ENCODE measurements around the gene TSHZ1. TPM values are rescaled to one million over a fixed set of nuclear protein-coding genes. Genes with fewer than 3 reads are reported as not detected.

TSHZ1 gene
- total RNA-seq, 1 experiment from 2014 or later, result 7.4 TPM

DNA sequence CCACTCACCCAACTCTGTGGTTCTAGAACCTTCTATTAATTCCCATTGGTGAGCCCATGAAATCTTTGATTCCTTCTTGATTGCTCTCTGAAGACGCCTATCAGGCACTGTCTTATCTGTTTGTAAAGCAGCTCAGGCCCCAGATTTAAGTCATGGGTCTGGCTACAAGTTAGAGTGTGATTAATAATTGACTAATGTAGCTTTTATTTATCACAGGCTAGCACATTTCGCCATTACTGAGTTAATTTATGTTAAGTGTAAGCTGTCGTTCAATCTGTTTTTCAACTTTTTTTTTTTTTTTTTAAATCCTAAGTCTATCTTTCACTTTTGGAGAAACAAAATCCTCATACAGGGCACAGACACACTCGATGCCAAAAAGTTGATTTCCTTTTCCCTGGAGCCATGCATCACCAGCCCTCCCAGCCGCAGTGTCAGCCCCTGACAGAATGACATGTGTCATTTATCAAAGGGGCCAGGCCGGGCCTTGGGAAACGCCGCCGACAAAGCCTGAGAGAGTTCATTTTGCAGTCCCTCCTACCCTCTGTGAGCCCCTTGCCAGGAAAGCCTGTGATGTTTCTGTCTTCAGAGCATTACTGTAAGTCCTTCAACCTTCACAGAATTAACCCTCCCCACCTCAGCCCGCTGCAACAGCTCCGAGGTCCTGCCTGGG, 15.8 kb downstream of the TSHZ1 start:
- no peak overlapping the region for H2AFZ ChIP-seq
- DNase-seq, result no peak
- no peaks in the 10 kb centered on the region for H3K27me3 ChIP-seq (ENCODE audit: insufficient read depth, low read depth)
- no peak overlapping the region for H3K27ac ChIP-seq
- no peaks in the 10 kb centered on the region for H3K79me2 ChIP-seq (ENCODE audit: low read depth)
- H3K4me1 ChIP-seq (replicated peaks; ENCODE audit: insufficient read depth), result no peaks in the 10 kb centered on the region
- no peaks in the 10 kb centered on the region for H3K9me2 ChIP-seq (ENCODE audit: insufficient read depth)
- TF ChIP-seq, protein P1, sequence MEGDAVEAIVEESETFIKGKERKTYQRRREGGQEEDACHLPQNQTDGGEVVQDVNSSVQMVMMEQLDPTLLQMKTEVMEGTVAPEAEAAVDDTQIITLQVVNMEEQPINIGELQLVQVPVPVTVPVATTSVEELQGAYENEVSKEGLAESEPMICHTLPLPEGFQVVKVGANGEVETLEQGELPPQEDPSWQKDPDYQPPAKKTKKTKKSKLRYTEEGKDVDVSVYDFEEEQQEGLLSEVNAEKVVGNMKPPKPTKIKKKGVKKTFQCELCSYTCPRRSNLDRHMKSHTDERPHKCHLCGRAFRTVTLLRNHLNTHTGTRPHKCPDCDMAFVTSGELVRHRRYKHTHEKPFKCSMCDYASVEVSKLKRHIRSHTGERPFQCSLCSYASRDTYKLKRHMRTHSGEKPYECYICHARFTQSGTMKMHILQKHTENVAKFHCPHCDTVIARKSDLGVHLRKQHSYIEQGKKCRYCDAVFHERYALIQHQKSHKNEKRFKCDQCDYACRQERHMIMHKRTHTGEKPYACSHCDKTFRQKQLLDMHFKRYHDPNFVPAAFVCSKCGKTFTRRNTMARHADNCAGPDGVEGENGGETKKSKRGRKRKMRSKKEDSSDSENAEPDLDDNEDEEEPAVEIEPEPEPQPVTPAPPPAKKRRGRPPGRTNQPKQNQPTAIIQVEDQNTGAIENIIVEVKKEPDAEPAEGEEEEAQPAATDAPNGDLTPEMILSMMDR (conservative IDR thresholded peaks at IDR 0.05), result no peak
- TF ChIP-seq EZH2 (IDR thresholded peaks at IDR 0.05; ENCODE audit: low read depth), result no peak
- no peaks in the 10 kb centered on the region for H3K36me3 ChIP-seq (ENCODE audit: low read depth)
- no peaks in the 10 kb centered on the region for H3K9me3 ChIP-seq (ENCODE audit: insufficient read depth, low read depth)
- no peak overlapping the region for H3K4me2 ChIP-seq
- BruUV-seq (replicated peaks), result no TSS peak
- intact Hi-C loops (cut with micrococcal nuclease; ENCODE audit: unreplicated experiment), result no loop called here
- no peak overlapping the region for H3K4me3 ChIP-seq
- POLR2A ChIA-PET (ENCODE audit: unreplicated experiment), result no interaction called here
- no peaks in the 10 kb centered on the region for H3F3A ChIP-seq (ENCODE audit: insufficient read depth, low read depth)
- no peaks in the 10 kb centered on the region for H4K20me1 ChIP-seq (ENCODE audit: insufficient read depth)
- CTCF ChIA-PET, result no interaction called here

GRCh38 chr18:75226956-75227316, 16.3 kb downstream of the TSHZ1 start:
- Histone ChIP-seq H3K27ac (no peak overlapping the region), H3K4me2 (no peak overlapping the region), H3K27me3 (ENCODE audit: insufficient read depth, low read depth) (no peaks in the 10 kb centered on the region), H3K9me3 (ENCODE audit: insufficient read depth, low read depth) (no peaks in the 10 kb centered on the region), H3K9me2 (ENCODE audit: insufficient read depth) (no peaks in the 10 kb centered on the region), H4K20me1 (ENCODE audit: insufficient read depth) (no peaks in the 10 kb centered on the region), H3K36me3 (ENCODE audit: low read depth) (no peaks in the 10 kb centered on the region), H2AFZ (no peak overlapping the region), H3K79me2 (ENCODE audit: low read depth) (no peaks in the 10 kb centered on the region), H3K4me1 (replicated peaks; ENCODE audit: insufficient read depth) (no peaks in the 10 kb centered on the region), H3K4me3 (no peak overlapping the region), H3F3A (ENCODE audit: insufficient read depth, low read depth) (no peaks in the 10 kb centered on the region)
- intact Hi-C loops (cut with micrococcal nuclease; ENCODE audit: unreplicated experiment), result no loop called here
- BruUV-seq (replicated peaks), result no TSS peak
- TF ChIP-seq, protein P1 (conservative IDR thresholded peaks at IDR 0.05), result no peak
- POLR2A ChIA-PET (ENCODE audit: unreplicated experiment), result no interaction called here
- DNase-seq, result no peak
- CTCF ChIA-PET, result no interaction called here

DNA sequence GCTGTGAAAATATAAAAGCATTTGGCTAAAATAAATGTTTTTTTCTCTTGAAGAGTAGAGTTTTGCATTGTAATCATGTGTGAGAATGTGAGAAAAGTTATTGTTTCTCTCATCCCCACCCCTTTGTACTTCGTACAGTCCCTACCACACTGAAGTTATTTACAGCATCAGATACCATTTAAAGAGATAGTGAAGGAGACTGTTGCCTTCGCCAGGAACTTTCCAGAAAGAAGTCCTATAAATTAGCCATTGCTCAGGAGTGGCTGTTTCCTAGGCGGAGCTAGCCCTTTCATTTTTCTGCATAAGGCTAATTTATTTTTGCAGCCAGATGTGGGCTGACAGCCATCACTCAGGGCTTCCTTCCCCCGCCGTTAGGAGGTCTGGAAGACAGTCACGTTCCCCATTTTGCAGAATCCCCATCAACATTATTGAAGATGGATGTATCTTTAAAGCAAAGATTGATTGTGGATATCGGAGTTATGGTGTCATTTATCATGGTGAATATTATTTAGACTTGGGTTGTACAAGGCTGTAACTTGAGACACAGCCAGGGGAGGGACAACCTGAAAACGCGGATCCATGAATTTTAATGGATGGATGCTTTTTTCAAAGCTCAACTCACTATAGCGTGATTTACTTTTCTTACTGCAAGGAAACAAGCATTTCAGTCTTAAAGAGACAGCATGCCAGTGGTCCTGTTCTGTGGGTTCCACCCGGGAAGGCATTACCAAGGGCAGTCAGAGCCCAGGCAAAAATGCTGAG, 17.1 kb downstream of the TSHZ1 start:
- no peaks in the 10 kb centered on the region for H3K9me2 ChIP-seq (ENCODE audit: insufficient read depth)
- TF ChIP-seq, protein P1 (conservative IDR thresholded peaks at IDR 0.05), result no peak
- TF ChIP-seq EZH2 (IDR thresholded peaks at IDR 0.05; ENCODE audit: low read depth), result no peak
- no peak overlapping the region for H3K4me2 ChIP-seq
- no peak overlapping the region for H3K27ac ChIP-seq
- POLR2A ChIA-PET (ENCODE audit: unreplicated experiment), result no interaction called here
- DNase-seq, result no peak
- H3K9me3 ChIP-seq (ENCODE audit: insufficient read depth, low read depth), result no peaks in the 10 kb centered on the region
- H3K79me2 ChIP-seq (ENCODE audit: low read depth), result no peaks in the 10 kb centered on the region
- CTCF ChIA-PET, result no interaction called here
- no peaks in the 10 kb centered on the region for H3K27me3 ChIP-seq (ENCODE audit: insufficient read depth, low read depth)
- no peak overlapping the region for H3K4me3 ChIP-seq
- intact Hi-C loops (cut with micrococcal nuclease; ENCODE audit: unreplicated experiment), result no loop called here
- H3K4me1 ChIP-seq (replicated peaks; ENCODE audit: insufficient read depth), result no peaks in the 10 kb centered on the region
- H4K20me1 ChIP-seq (ENCODE audit: insufficient read depth), result no peaks in the 10 kb centered on the region
- BruUV-seq (replicated peaks), result no TSS peak
- H3K36me3 ChIP-seq (ENCODE audit: low read depth), result no peaks in the 10 kb centered on the region
- H3F3A ChIP-seq (ENCODE audit: insufficient read depth, low read depth), result no peaks in the 10 kb centered on the region
- no peak overlapping the region for H2AFZ ChIP-seq

Data from PC-9 (cell line).